ENCODE data around the gene NAP1L5. TPM values are rescaled to one million over a fixed set of nuclear protein-coding genes. Genes with fewer than 3 reads are reported as not detected.

NAP1L5 gene
- total RNA-seq, 4 donors from 2014 or later = 0.20 to 2.9 (median 1.9) TPM

DNA sequence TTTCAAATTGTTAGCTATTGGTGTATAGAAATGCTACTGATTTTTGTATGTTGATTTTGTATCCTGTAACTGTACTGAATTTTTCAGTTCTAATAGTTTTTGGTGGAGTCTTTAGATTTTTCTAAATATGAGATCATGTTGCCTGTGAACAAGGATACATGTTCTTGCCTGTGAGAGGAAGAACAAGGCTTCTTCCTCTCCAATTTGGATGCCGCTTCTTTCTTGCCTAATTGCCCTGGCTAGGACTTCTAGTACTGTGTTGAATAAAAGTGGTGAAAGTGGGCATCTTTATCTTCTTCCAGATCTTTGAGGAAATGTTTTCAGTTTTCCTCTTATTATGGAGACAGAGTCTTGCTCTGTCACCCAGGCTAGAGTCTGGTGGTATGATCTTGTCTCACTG lies 16.2 kb upstream of the NAP1L5 start:
- DNase-seq (no peak), ATAC-seq (peak; percentile 84 to 89)
- Histone ChIP-seq H3K27me3 (no peaks in the 10 kb centered on the region), H3K27ac (peak overlapping the region; percentile 36 to 70 (median 58)), H3K4me3 (no peak overlapping the region), H3K4me1 (peaks cover 6 to 9% of the 10 kb centered on the region in 2 donors), H3K36me3 (peaks cover 0 to 23% of the 10 kb centered on the region in 2 donors), H3K9me3 (peaks cover 0 to 4% (median 0%) of the 10 kb centered on the region in 3 donors)
- intact Hi-C loops (cut with DNase I; ENCODE audit: low total_unique reads) (no loop called here), in situ Hi-C loops (cut with MboI; ENCODE audit: low sequenced_read_pairs in 4 of 4) (loop anchor here in 2 of 4 donors (10.0 kb wide), 2 partner anchors 91 to 311 kb away; no protein-coding TSS in a partner anchor)
- no peak for TF ChIP-seq POLR2A (IDR thresholded peaks at IDR 0.05)
- TF ChIP-seq, protein P1, sequence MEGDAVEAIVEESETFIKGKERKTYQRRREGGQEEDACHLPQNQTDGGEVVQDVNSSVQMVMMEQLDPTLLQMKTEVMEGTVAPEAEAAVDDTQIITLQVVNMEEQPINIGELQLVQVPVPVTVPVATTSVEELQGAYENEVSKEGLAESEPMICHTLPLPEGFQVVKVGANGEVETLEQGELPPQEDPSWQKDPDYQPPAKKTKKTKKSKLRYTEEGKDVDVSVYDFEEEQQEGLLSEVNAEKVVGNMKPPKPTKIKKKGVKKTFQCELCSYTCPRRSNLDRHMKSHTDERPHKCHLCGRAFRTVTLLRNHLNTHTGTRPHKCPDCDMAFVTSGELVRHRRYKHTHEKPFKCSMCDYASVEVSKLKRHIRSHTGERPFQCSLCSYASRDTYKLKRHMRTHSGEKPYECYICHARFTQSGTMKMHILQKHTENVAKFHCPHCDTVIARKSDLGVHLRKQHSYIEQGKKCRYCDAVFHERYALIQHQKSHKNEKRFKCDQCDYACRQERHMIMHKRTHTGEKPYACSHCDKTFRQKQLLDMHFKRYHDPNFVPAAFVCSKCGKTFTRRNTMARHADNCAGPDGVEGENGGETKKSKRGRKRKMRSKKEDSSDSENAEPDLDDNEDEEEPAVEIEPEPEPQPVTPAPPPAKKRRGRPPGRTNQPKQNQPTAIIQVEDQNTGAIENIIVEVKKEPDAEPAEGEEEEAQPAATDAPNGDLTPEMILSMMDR (IDR thresholded peaks at IDR 0.05 in 4 of 5, conservative IDR thresholded peaks at IDR 0.05 in 1 of 5) = no peak

DNA sequence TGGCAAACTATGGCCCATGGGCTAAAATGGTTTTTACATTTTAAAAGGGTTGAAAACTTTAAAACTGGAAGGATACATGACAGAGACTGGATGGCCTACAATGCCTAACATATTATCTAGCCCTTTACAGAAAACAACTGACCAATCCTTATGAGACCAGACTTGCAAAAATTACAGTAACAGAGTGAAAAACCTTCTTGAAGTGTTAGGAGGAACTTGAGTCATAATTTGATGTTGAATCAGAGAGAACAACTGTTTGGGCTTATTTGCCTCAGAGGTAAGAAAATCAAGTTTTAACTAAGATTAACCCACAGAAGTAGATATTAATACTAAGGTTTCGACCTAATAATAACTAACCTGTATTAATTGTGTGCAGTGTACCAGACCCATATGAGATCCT lies 12.4 kb upstream of the NAP1L5 start:
- peaks cover 11 to 22% of the 10 kb centered on the region in 2 donors for H3K4me1 ChIP-seq
- peaks cover 0 to 27% of the 10 kb centered on the region in 2 donors for H3K36me3 ChIP-seq
- DNase-seq (no peak), ATAC-seq (no peak)
- no peak overlapping the region for H3K4me3 ChIP-seq
- no peak overlapping the region for H3K27ac ChIP-seq
- in situ Hi-C loops (cut with MboI; ENCODE audit: low sequenced_read_pairs in 4 of 4) = loop anchor here (5.0 to 10.0 kb wide), 4 partner anchors 92 to 315 kb away; no protein-coding TSS in a partner anchor
- intact Hi-C loops (cut with DNase I; ENCODE audit: low total_unique reads) = loop anchor here (10.0 kb wide), 2 partner anchors 195 to 405 kb away; partner anchors contain the start of gene TIGD2
- no peaks in the 10 kb centered on the region for H3K27me3 ChIP-seq
- no peaks in the 10 kb centered on the region for H3K9me3 ChIP-seq
- TF ChIP-seq POLR2A (IDR thresholded peaks at IDR 0.05) = no peak
- TF ChIP-seq, protein P1 (IDR thresholded peaks at IDR 0.05 in 4 of 5, conservative IDR thresholded peaks at IDR 0.05 in 1 of 5) = no peak

DNA sequence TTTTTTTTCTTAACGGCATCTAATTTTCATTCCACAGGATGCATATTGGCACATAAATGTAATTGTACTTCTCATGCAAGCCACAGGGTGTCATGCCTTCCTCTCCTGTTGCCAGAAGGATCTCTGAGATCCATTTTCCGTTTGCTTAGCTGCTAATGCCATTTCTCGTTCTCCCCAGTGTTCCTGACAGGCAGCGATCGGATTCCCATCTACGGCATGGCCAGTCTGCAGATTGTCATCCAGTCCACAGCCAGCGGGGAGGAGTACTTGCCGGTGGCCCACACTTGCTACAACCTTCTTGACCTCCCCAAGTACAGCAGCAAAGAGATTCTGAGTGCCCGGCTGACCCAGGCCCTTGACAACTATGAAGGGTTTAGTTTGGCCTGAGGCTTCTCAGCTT lies 8.9 kb upstream of the NAP1L5 start:
- Histone ChIP-seq H3K36me3 (peaks cover 0 to 32% of the 10 kb centered on the region in 2 donors), H3K4me1 (peaks cover 5 to 12% of the 10 kb centered on the region in 2 donors), H3K9me3 (no peaks in the 10 kb centered on the region), H3K27me3 (no peaks in the 10 kb centered on the region), H3K4me3 (no peak overlapping the region), H3K27ac (peak overlapping the region; percentile 61 to 75 (median 70))
- intact Hi-C loops (cut with DNase I; ENCODE audit: low total_unique reads) = loop anchor here (1.0 to 10.0 kb wide), 5 partner anchors 58 to 408 kb away; partner anchors contain the start of gene TIGD2
- TF ChIP-seq, protein P1 (IDR thresholded peaks at IDR 0.05 in 4 of 5, conservative IDR thresholded peaks at IDR 0.05 in 1 of 5) = peak; percentile 40 to 73 (median 62)
- no peak for TF ChIP-seq POLR2A (IDR thresholded peaks at IDR 0.05)
- in situ Hi-C loops (cut with MboI; ENCODE audit: low sequenced_read_pairs in 4 of 4) = loop anchor here in 3 of 4 donors (5.0 to 10.0 kb wide), 4 partner anchors 96 to 318 kb away; no protein-coding TSS in a partner anchor
- peak; percentile 23 to 62 for DNase-seq
- ATAC-seq = peak; percentile 98

DNA sequence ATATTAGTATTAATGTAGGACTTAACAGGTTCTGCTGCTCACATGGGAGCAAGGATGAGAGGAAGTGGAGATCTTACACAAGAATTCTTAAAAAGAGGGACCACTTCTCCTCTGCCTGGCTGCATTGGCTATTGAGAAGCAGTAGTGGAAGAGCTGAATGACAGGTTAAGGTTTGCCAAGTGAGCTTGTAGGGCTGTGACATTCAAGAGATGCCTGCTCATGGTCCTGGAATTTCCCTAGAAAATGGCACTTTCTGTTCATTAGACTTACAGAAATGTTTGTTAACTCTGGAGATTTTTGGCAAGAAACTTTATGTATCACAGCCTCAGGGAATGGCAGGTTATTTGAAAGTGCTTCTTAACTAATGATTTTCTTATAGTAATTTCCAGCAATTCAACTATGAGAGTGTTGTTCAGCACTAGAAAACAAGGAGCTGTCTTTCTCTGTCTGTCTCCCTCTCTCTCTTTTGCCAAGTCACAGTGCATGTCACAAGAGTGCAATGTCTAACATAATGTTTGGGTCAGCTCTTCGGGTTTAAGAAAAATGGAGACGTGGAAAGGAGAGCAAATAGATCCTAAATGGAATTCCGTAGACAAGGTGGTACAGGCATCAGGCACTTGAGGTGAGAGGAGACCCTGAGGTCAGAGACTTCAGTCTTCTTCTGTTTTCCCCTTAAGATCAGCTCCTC lies 8.3 kb upstream of the NAP1L5 start:
- Histone ChIP-seq H3K27me3 (no peaks in the 10 kb centered on the region), H3K4me1 (peaks cover 5 to 12% of the 10 kb centered on the region in 2 donors), H3K9me3 (no peaks in the 10 kb centered on the region), H3K27ac (peak overlapping the region in 3 of 4 donors; percentile 61 to 75 (median 71)), H3K36me3 (peaks cover 0 to 28% of the 10 kb centered on the region in 2 donors), H3K4me3 (no peak overlapping the region)
- in situ Hi-C loops (cut with MboI; ENCODE audit: low sequenced_read_pairs in 4 of 4) = loop anchor here in 3 of 4 donors (5.0 to 10.0 kb wide), 4 partner anchors 96 to 319 kb away; no protein-coding TSS in a partner anchor
- DNase-seq (no peak), ATAC-seq (peak in 1 of 2 donors; percentile 43)
- no peak for TF ChIP-seq POLR2A (IDR thresholded peaks at IDR 0.05)
- intact Hi-C loops (cut with DNase I; ENCODE audit: low total_unique reads) = loop anchor here (1.0 to 10.0 kb wide), 5 partner anchors 59 to 409 kb away; partner anchors contain the start of gene TIGD2

DNA sequence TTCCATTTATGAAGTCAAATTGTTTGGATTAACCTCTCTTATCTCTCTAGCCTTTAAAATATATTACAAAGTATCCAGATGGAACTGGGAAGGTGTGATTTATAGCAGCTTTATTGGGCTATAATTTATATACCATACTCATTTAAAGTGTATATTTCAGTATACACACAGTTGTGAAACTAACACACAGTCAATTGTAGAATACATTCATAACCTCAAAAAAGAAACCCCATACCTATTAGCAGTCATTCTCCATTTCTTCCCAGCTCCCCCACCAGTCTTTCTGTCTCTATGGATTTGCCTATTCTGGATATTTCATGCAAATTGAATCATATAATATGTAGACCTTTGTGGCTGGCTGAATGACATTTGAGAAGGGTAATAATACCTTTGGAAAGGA lies 7.6 kb upstream of the NAP1L5 start:
- Histone ChIP-seq H3K4me3 (no peak overlapping the region), H3K36me3 (peaks cover 0 to 27% of the 10 kb centered on the region in 2 donors), H3K27ac (no peak overlapping the region), H3K27me3 (no peaks in the 10 kb centered on the region), H3K4me1 (peaks cover 5 to 12% of the 10 kb centered on the region in 2 donors), H3K9me3 (no peaks in the 10 kb centered on the region)
- ATAC-seq (no peak), DNase-seq (no peak)
- no peak for TF ChIP-seq POLR2A (IDR thresholded peaks at IDR 0.05)
- TF ChIP-seq, protein P1 (IDR thresholded peaks at IDR 0.05 in 4 of 5, conservative IDR thresholded peaks at IDR 0.05 in 1 of 5) = no peak
- in situ Hi-C loops (cut with MboI; ENCODE audit: low sequenced_read_pairs in 4 of 4) (loop anchor here in 3 of 4 donors (5.0 to 10.0 kb wide), 4 partner anchors 97 to 320 kb away; no protein-coding TSS in a partner anchor), intact Hi-C loops (cut with DNase I; ENCODE audit: low total_unique reads) (loop anchor here (10.0 kb wide), 2 partner anchors 200 to 410 kb away; partner anchors contain the start of gene TIGD2)
